Measurements from ENCODE around the gene VRK2. TPM values are rescaled to one million over a fixed set of nuclear protein-coding genes. Genes with fewer than 3 reads are reported as not detected.
A peak's percentile ranks its signal among the peaks of the same experiment; 100 is the strongest.

VRK2 gene
- total and polyA plus RNA-seq, 4 donors = 10.1 to 22.3 (median 16.5) TPM

GRCh38 chr2:58047373-58047935 is 848 bp downstream of the VRK2 start:
- Histone ChIP-seq H3K4me3 (ENCODE audit: low read length in 2 of 2) (peak overlapping the region; percentile 65 to 88), H3K27me3 (ENCODE audit: control insufficient read depth in 1 of 2, insufficient read depth in 2 of 2, low read length in 1 of 2) (no peaks in the 10 kb centered on the region), H3K27ac (ENCODE audit: low read depth in 1 of 2, low read length in 2 of 2) (peak overlapping the region; percentile 51 to 87), H3K4me1 (ENCODE audit: control insufficient read depth in 1 of 2, insufficient read depth in 2 of 2, low read length in 2 of 2) (peaks cover 0 to 3% of the 10 kb centered on the region in 2 donors), H3K9me3 (ENCODE audit: control insufficient read depth, low read length) (no peaks in the 10 kb centered on the region), H3K36me3 (ENCODE audit: control insufficient read depth in 1 of 2, insufficient read depth in 2 of 2, low read length in 1 of 2) (no peaks in the 10 kb centered on the region)
- WGBS, 2 donors = 22 to 28% methylated on average over 13 of the region's 13 CpGs
- intact Hi-C loops (cut with DNase I) = loop anchor here in 1 of 2 donors (10.0 kb wide), 1 partner anchor 197 kb away; the partner anchor contains the start of gene FANCL
- ATAC-seq (ENCODE audit: low FRiP score) (no peak), DNase-seq (no peak)

- peaks cover 0 to 3% of the 10 kb centered on the region in 2 donors for H3K4me1 ChIP-seq (ENCODE audit: control insufficient read depth in 1 of 2, insufficient read depth in 2 of 2, low read length in 2 of 2)
- H3K4me3 ChIP-seq (ENCODE audit: low read length in 2 of 2) = no peak overlapping the region
- H3K27ac ChIP-seq (ENCODE audit: low read depth in 1 of 2, low read length in 2 of 2) = no peak overlapping the region
- no peaks in the 10 kb centered on the region for H3K36me3 ChIP-seq (ENCODE audit: control insufficient read depth in 1 of 2, insufficient read depth in 2 of 2, low read length in 1 of 2)
- no peaks in the 10 kb centered on the region for H3K27me3 ChIP-seq (ENCODE audit: control insufficient read depth in 1 of 2, insufficient read depth in 2 of 2, low read length in 1 of 2)
- intact Hi-C loops (cut with DNase I) = loop anchor here in 1 of 2 donors (10.0 kb wide), 1 partner anchor 197 kb away; the partner anchor contains the start of gene FANCL
- ATAC-seq (ENCODE audit: low FRiP score) (no peak), DNase-seq (no peak)
- 41 to 46% methylated on average over 3 of the region's 3 CpGs for WGBS, 2 donors
- H3K9me3 ChIP-seq (ENCODE audit: control insufficient read depth, low read length) = no peaks in the 10 kb centered on the region
Measured at GRCh38 chr2:58047961-58048360, 1.4 kb downstream of the VRK2 start.

- Histone ChIP-seq H3K9me3 (ENCODE audit: control insufficient read depth, low read length) (no peaks in the 10 kb centered on the region), H3K27ac (ENCODE audit: low read depth in 1 of 2, low read length in 2 of 2) (no peak overlapping the region), H3K4me1 (ENCODE audit: control insufficient read depth in 1 of 2, insufficient read depth in 2 of 2, low read length in 2 of 2) (no peaks in the 10 kb centered on the region), H3K4me3 (ENCODE audit: low read length in 2 of 2) (no peak overlapping the region), H3K36me3 (ENCODE audit: control insufficient read depth in 1 of 2, insufficient read depth in 2 of 2, low read length in 1 of 2) (no peaks in the 10 kb centered on the region), H3K27me3 (ENCODE audit: control insufficient read depth in 1 of 2, insufficient read depth in 2 of 2, low read length in 1 of 2) (no peaks in the 10 kb centered on the region)
- DNase-seq (no peak), ATAC-seq (ENCODE audit: low FRiP score) (no peak)
- intact Hi-C loops (cut with DNase I) = no loop called here
- WGBS, 2 donors = 85 to 94% methylated on average over 3 of the region's 3 CpGs
Measured at GRCh38 chr2:58051445-58051844, 4.8 kb downstream of the VRK2 start.

- no peak for ATAC-seq (ENCODE audit: low FRiP score)
Measured at GRCh38 chr2:58052978-58053377, 6.4 kb downstream of the VRK2 start.

GRCh38 chr2:58054264-58054663 is 7.7 kb downstream of the VRK2 start:
- peaks cover 0 to 2% of the 10 kb centered on the region in 2 donors for H3K36me3 ChIP-seq (ENCODE audit: control insufficient read depth in 1 of 2, insufficient read depth in 2 of 2, low read length in 1 of 2)
- no peak overlapping the region for H3K4me3 ChIP-seq (ENCODE audit: low read length in 2 of 2)
- no peak for DNase-seq
- no peaks in the 10 kb centered on the region for H3K4me1 ChIP-seq (ENCODE audit: control insufficient read depth in 1 of 2, insufficient read depth in 2 of 2, low read length in 2 of 2)
- no peaks in the 10 kb centered on the region for H3K27me3 ChIP-seq (ENCODE audit: control insufficient read depth in 1 of 2, insufficient read depth in 2 of 2, low read length in 1 of 2)
- no peaks in the 10 kb centered on the region for H3K9me3 ChIP-seq (ENCODE audit: control insufficient read depth, low read length)
- ATAC-seq (ENCODE audit: low FRiP score) = no peak
- intact Hi-C loops (cut with DNase I) = no loop called here
- H3K27ac ChIP-seq (ENCODE audit: low read depth in 1 of 2, low read length in 2 of 2) = no peak overlapping the region

More at GRCh38 chr2:58052978-58053377, 6.4 kb downstream of the VRK2 start:
- H3K27ac ChIP-seq (ENCODE audit: low read depth in 1 of 2, low read length in 2 of 2) = no peak overlapping the region
- no peak overlapping the region for H3K4me3 ChIP-seq (ENCODE audit: low read length in 2 of 2)
- intact Hi-C loops (cut with DNase I) = no loop called here
- no peak for DNase-seq
- no peaks in the 10 kb centered on the region for H3K9me3 ChIP-seq (ENCODE audit: control insufficient read depth, low read length)
- 82 to 88% methylated on average over 1 of the region's 1 CpG for WGBS, 2 donors
- no peaks in the 10 kb centered on the region for H3K4me1 ChIP-seq (ENCODE audit: control insufficient read depth in 1 of 2, insufficient read depth in 2 of 2, low read length in 2 of 2)
- no peaks in the 10 kb centered on the region for H3K27me3 ChIP-seq (ENCODE audit: control insufficient read depth in 1 of 2, insufficient read depth in 2 of 2, low read length in 1 of 2)
- peaks cover 0 to 2% of the 10 kb centered on the region in 2 donors for H3K36me3 ChIP-seq (ENCODE audit: control insufficient read depth in 1 of 2, insufficient read depth in 2 of 2, low read length in 1 of 2)

GRCh38 chr2:58055033-58055786 is 8.6 kb downstream of the VRK2 start:
- H3K4me1 ChIP-seq (ENCODE audit: control insufficient read depth in 1 of 2, insufficient read depth in 2 of 2, low read length in 2 of 2) = no peaks in the 10 kb centered on the region
- WGBS, 2 donors = 89 to 95% methylated on average over 2 of the region's 2 CpGs
- ATAC-seq (ENCODE audit: low FRiP score) = no peak
- intact Hi-C loops (cut with DNase I) = no loop called here
- peaks cover 0 to 2% of the 10 kb centered on the region in 2 donors for H3K36me3 ChIP-seq (ENCODE audit: control insufficient read depth in 1 of 2, insufficient read depth in 2 of 2, low read length in 1 of 2)
- no peak overlapping the region for H3K27ac ChIP-seq (ENCODE audit: low read depth in 1 of 2, low read length in 2 of 2)
- H3K9me3 ChIP-seq (ENCODE audit: control insufficient read depth, low read length) = no peaks in the 10 kb centered on the region
- no peaks in the 10 kb centered on the region for H3K27me3 ChIP-seq (ENCODE audit: control insufficient read depth in 1 of 2, insufficient read depth in 2 of 2, low read length in 1 of 2)
- no peak overlapping the region for H3K4me3 ChIP-seq (ENCODE audit: low read length in 2 of 2)
- DNase-seq = no peak

- Histone ChIP-seq H3K27ac (ENCODE audit: low read depth in 1 of 2, low read length in 2 of 2) (no peak overlapping the region), H3K4me1 (ENCODE audit: control insufficient read depth in 1 of 2, insufficient read depth in 2 of 2, low read length in 2 of 2) (no peaks in the 10 kb centered on the region), H3K27me3 (ENCODE audit: control insufficient read depth in 1 of 2, insufficient read depth in 2 of 2, low read length in 1 of 2) (no peaks in the 10 kb centered on the region), H3K4me3 (ENCODE audit: low read length in 2 of 2) (no peak overlapping the region), H3K9me3 (ENCODE audit: control insufficient read depth, low read length) (no peaks in the 10 kb centered on the region), H3K36me3 (ENCODE audit: control insufficient read depth in 1 of 2, insufficient read depth in 2 of 2, low read length in 1 of 2) (peaks cover 0 to 2% of the 10 kb centered on the region in 2 donors)
- intact Hi-C loops (cut with DNase I) = no loop called here
- WGBS, 2 donors = 46 to 50% methylated on average over 9 of the region's 9 CpGs
- DNase-seq (no peak), ATAC-seq (ENCODE audit: low FRiP score) (no peak)
Measured at GRCh38 chr2:58056192-58056916, 9.7 kb downstream of the VRK2 start.

GRCh38 chr2:58057707-58058530 is 11.3 kb downstream of the VRK2 start:
- intact Hi-C loops (cut with DNase I) = no loop called here
- WGBS, 2 donors = 83 to 86% methylated on average over 6 of the region's 6 CpGs
- peaks cover 2 to 4% of the 10 kb centered on the region in 2 donors for H3K36me3 ChIP-seq (ENCODE audit: control insufficient read depth in 1 of 2, insufficient read depth in 2 of 2, low read length in 1 of 2)
- DNase-seq = no peak
- H3K27me3 ChIP-seq (ENCODE audit: control insufficient read depth in 1 of 2, insufficient read depth in 2 of 2, low read length in 1 of 2) = no peaks in the 10 kb centered on the region
- no peak for ATAC-seq (ENCODE audit: low FRiP score)
- no peaks in the 10 kb centered on the region for H3K9me3 ChIP-seq (ENCODE audit: control insufficient read depth, low read length)
- H3K4me3 ChIP-seq (ENCODE audit: low read length in 2 of 2) = no peak overlapping the region
- H3K4me1 ChIP-seq (ENCODE audit: control insufficient read depth in 1 of 2, insufficient read depth in 2 of 2, low read length in 2 of 2) = no peaks in the 10 kb centered on the region
- no peak overlapping the region for H3K27ac ChIP-seq (ENCODE audit: low read depth in 1 of 2, low read length in 2 of 2)

All from aorta (tissue), 5 donors.